Neural progenitor cell (in vitro differentiated cells): Measurements from ENCODE around the gene SUPT20HL2.

ENCODE experiments used
- EZH2 ChIP-seq: fragments of 200-600 bp; sonication (generic); IDR thresholded peaks from 2 replicates; pipeline ENCODE4 v1.6.1; 2017; ENCODE audit warnings: antibody characterized with exemption, mild to moderate bottlenecking, moderate library complexity
- TF ChIP-seq, protein P1 (sequence below): fragments of 200-600 bp; sonication (generic); IDR thresholded peaks from 2 replicates; pipeline ENCODE4 v1.5.1; 2017; ENCODE audit warnings: antibody characterized with exemption, mild to moderate bottlenecking

DNA sequence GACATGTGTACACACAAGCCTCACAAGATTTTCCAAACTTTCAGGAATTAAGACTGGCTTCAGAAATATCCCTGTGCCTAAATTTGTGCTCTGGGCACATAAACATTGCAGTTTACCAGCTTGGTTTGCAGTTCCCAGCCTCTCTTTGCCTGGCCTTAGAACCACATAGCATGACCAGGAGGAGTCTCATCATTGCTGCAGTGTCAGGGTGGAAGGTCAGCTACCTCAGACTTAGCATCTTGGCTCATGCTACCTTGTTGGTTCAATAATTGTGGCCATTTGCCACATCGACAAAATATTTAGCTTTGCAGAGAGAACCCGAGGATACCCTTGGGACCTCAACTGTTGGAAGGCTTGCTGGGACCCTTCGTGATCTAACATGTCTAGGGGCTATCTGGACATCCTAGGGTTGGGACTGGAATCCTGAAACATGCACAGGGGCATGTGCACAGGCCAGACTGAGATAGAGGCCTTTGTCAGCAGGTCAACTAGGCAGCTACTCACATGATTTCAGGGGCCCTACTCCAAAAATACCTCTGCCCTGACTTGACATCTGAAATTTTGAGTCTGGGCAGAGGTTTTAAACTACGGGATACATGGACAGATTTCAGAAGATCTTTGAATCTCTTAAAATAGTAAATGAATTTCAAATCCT is 8.0 kb upstream of the SUPT20HL2 start:
- TF ChIP-seq, protein P1, sequence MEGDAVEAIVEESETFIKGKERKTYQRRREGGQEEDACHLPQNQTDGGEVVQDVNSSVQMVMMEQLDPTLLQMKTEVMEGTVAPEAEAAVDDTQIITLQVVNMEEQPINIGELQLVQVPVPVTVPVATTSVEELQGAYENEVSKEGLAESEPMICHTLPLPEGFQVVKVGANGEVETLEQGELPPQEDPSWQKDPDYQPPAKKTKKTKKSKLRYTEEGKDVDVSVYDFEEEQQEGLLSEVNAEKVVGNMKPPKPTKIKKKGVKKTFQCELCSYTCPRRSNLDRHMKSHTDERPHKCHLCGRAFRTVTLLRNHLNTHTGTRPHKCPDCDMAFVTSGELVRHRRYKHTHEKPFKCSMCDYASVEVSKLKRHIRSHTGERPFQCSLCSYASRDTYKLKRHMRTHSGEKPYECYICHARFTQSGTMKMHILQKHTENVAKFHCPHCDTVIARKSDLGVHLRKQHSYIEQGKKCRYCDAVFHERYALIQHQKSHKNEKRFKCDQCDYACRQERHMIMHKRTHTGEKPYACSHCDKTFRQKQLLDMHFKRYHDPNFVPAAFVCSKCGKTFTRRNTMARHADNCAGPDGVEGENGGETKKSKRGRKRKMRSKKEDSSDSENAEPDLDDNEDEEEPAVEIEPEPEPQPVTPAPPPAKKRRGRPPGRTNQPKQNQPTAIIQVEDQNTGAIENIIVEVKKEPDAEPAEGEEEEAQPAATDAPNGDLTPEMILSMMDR: no peak
- TF ChIP-seq EZH2: no peak
